Measurements from ENCODE around the gene CLCNKB.

GRCh38 chr1:16019644-16020277 lies 23.8 kb upstream of the CLCNKB start:
- TF ChIP-seq CTCF (conservative IDR thresholded peaks at IDR 0.05; ENCODE audit: low read depth, low read length) (no peak), EZH2phosphoT487 (IDR thresholded peaks at IDR 0.05; ENCODE audit: borderline replicate concordance, low read length) (no peak), EZH2 (IDR thresholded peaks at IDR 0.05; ENCODE audit: low read length, unreplicated experiment) (no peak)
